IMR-90 (cell line): ENCODE measurements around the gene LILRA2. TPM values are rescaled to one million over a fixed set of nuclear protein-coding genes. Genes with fewer than 3 reads are reported as not detected.
"Not testable (repeated sequence)": the region's sequence is repeated elsewhere in the genome, so short reads cannot be mapped to it uniquely, and the experiment has no call there.

ENCODE experiments used
- ATAC-seq: fragments of 200-7000 bp; cut with Tn5 transposase; 2 replicates; pipeline ENCODE4 v1.9.1; 2020; ENCODE audit warnings: low read depth, mild to moderate bottlenecking, moderate library complexity
- BruUV-seq: library from RNA; stranded (reverse); fragments of 400-500 nt; replicated peaks from 2 replicates; lab custom pipeline; 2021; lab: Mats Ljungman, UMichigan
- CTCF ChIA-PET: fragments of 300-600 bp; formaldehyde crosslinking; extraction: SDS; loops from one replicate; lab custom pipeline; 2021; ENCODE audit warnings: antibody characterized with exemption; lab: Yijun Ruan, JAX
- POLR2A ChIA-PET: fragments of 300-600 bp; sonication (Branson Sonifier 250); formaldehyde crosslinking; loops from one replicate; lab custom pipeline; 2022; ENCODE audit warnings: antibody characterized with exemption; ENCODE audit not compliant: unreplicated experiment; lab: Charles Lee
- DNase-seq: peaks from one replicate; pipeline ENCODE4 v3.0.0; 2013
- H2AFZ ChIP-seq: replicated peaks from 2 replicates; pipeline ENCODE3; 2013; ENCODE audit warnings: low read length, mild to moderate bottlenecking; ENCODE audit not compliant: poor library complexity
- H2AK5ac ChIP-seq: 2 replicates; pipeline ENCODE4 v1.6.1; 2013; ENCODE audit warnings: low read depth, low read length, inconsistent platforms
- H2AK9ac ChIP-seq: replicated peaks from 2 replicates; pipeline ENCODE3; 2013; ENCODE audit warnings: mild to moderate bottlenecking, low read depth, low read length, moderate library complexity; ENCODE audit not compliant: poor library complexity
- H2BK120ac ChIP-seq: 2 replicates; pipeline ENCODE4 v1.6.1; 2013; ENCODE audit warnings: low read depth, low read length, inconsistent platforms
- H2BK15ac ChIP-seq: 3 replicates; pipeline ENCODE4 v1.6.1; 2013; ENCODE audit warnings: low read depth, low read length, inconsistent platforms
- H2BK20ac ChIP-seq: 2 replicates; pipeline ENCODE4 v1.6.1; 2013; ENCODE audit warnings: low read depth, mild to moderate bottlenecking, inconsistent platforms, low read length, moderate library complexity
- H2BK5ac ChIP-seq: 2 replicates; pipeline ENCODE4 v1.6.1; 2013; ENCODE audit warnings: mild to moderate bottlenecking, low read depth, low read length, inconsistent platforms; ENCODE audit not compliant: poor library complexity, severe bottlenecking
- H3K14ac ChIP-seq: replicated peaks from 2 replicates; pipeline ENCODE4 v1.6.1; 2013; ENCODE audit warnings: low read depth, low read length, inconsistent platforms
- H3K18ac ChIP-seq: 2 replicates; pipeline ENCODE4 v1.6.1; 2013; ENCODE audit warnings: low read depth, low read length, control low read depth
- H3K23ac ChIP-seq: 2 replicates; pipeline ENCODE4 v1.6.1; 2013; ENCODE audit warnings: low read depth, low read length, inconsistent platforms
- H3K27ac ChIP-seq: 2 replicates; pipeline ENCODE4 v1.5.1; 2013; ENCODE audit warnings: mild to moderate bottlenecking, control low read depth, low read length; ENCODE audit not compliant: insufficient read depth
- H3K27me3 ChIP-seq: 2 replicates; pipeline ENCODE4 v1.6.1; 2013; ENCODE audit warnings: low read length; ENCODE audit not compliant: control insufficient read depth, insufficient read depth
- H3K36me3 ChIP-seq: 2 replicates; pipeline ENCODE4 v1.6.1; 2013; ENCODE audit warnings: low read length, mixed read lengths; ENCODE audit not compliant: control insufficient read depth, insufficient read depth
- H3K4ac ChIP-seq: 2 replicates; pipeline ENCODE4 v1.6.1; 2013; ENCODE audit warnings: low read depth, low read length, inconsistent platforms
- H3K4me1 ChIP-seq: 2 replicates; pipeline ENCODE4 v1.6.1; 2013; ENCODE audit warnings: low read length, mixed read lengths; ENCODE audit not compliant: control insufficient read depth, insufficient read depth
- H3K4me2 ChIP-seq: 2 replicates; pipeline ENCODE4 v1.6.1; 2013; ENCODE audit warnings: low read depth, mild to moderate bottlenecking, control low read depth, low read length, moderate library complexity
- H3K4me3 ChIP-seq: 2 replicates; pipeline ENCODE4 v1.5.1; 2013; ENCODE audit warnings: low read depth, mild to moderate bottlenecking, control low read depth, low read length, moderate library complexity; ENCODE audit not compliant: insufficient read depth
- H3K56ac ChIP-seq: 2 replicates; pipeline ENCODE4 v1.6.1; 2013; ENCODE audit warnings: low read length, inconsistent platforms; ENCODE audit not compliant: insufficient read depth; ENCODE audit errors: extremely low read depth
- H3K79me1 ChIP-seq, 2 experiments: 2 replicates each; pipeline ENCODE4 v1.6.1; 2013; ENCODE audit warnings: low read length in 2 of 2, inconsistent platforms in 1 of 2, low read depth in 1 of 2
- H3K9ac ChIP-seq: 2 replicates; pipeline ENCODE4 v1.6.1; 2013; ENCODE audit warnings: low read depth, low read length, control low read depth
- H3K9me1 ChIP-seq: 2 replicates; pipeline ENCODE4 v1.6.1; 2013; ENCODE audit warnings: low read length, inconsistent platforms; ENCODE audit not compliant: insufficient read depth
- H3K9me3 ChIP-seq: 2 replicates; pipeline ENCODE4 v1.6.1; 2013; ENCODE audit warnings: low read length; ENCODE audit not compliant: control insufficient read depth, insufficient read depth
- H4K20me1 ChIP-seq: 2 replicates; pipeline ENCODE4 v1.6.1; 2013; ENCODE audit warnings: low read length, inconsistent platforms; ENCODE audit not compliant: insufficient read depth
- H4K5ac ChIP-seq: 2 replicates; pipeline ENCODE4 v1.6.1; 2013; ENCODE audit warnings: mild to moderate bottlenecking, low read depth, low read length, control low read depth
- H4K8ac ChIP-seq, 2 experiments: 2 replicates each; pipeline ENCODE4 v1.6.1; 2013; ENCODE audit warnings: low read depth in 2 of 2, low read length in 2 of 2, control low read depth in 1 of 2, inconsistent platforms in 1 of 2
- H4K91ac ChIP-seq: 2 replicates; pipeline ENCODE4 v1.6.1; 2013; ENCODE audit warnings: low read depth, low read length, inconsistent platforms; ENCODE audit not compliant: insufficient read depth
- WGBS, 2 experiments: methylation state at CpG; one replicate each; pipeline versions ENCODE4 v1.1.5 to v1.1.7; 2013; ENCODE audit warnings: missing lambda C conversion rate in 2 of 2; ENCODE audit not compliant: insufficient read length in 1 of 2; ENCODE audit errors: extremely low coverage in 2 of 2; 5-methylcytosine and 5-hydroxymethylcytosine counted together
- dilution Hi-C: fragments of 300-500 bp; cut with HindIII; formaldehyde crosslinking; loops from one replicate; pipeline ENCODE4 v1.14.3; 2018; ENCODE audit warnings: low sequenced_read_pairs; ENCODE audit not compliant: unreplicated experiment
- in situ Hi-C: fragments of 300-500 bp; cut with MboI; formaldehyde crosslinking; loops from 3 replicates; pipeline ENCODE4 v1.14.3; 2019; ENCODE audit warnings: low sequenced_read_pairs, inconsistent platforms, mixed read lengths
- intact Hi-C: fragments of 100-400 bp; cut with micrococcal nuclease; formaldehyde crosslinking; loops from 2 replicates; pipeline ENCODE4 v1.10.0; 2022
- polyA plus RNA-seq, 3 experiments: library from polyadenylated mRNA; depleted of rRNA; stranded (reverse); fragments of >200 nt; gene quantifications; 2 replicates each; pipeline ENCODE4 v1.2.3, GENCODE V29; 2012; ENCODE audit warnings: low replicate concordance in 1 of 3
- total RNA-seq: library from RNA; depleted of rRNA; stranded (reverse); fragments of >200 nt; gene quantifications from 2 replicates; pipeline ENCODE4 v1.2.3, GENCODE V29; 2012

The LILRA2 gene
- total and polyA plus RNA-seq, 2 of the 4 experiments (the other 2 are of a cell fraction): not detected

GRCh38 chr19:54631489-54632337 lies 58.1 kb downstream of the LILRA2 start:
- BruUV-seq, H3K14ac ChIP-seq, H4K91ac ChIP-seq, H2BK5ac ChIP-seq, H4K20me1 ChIP-seq, H2AK9ac ChIP-seq, H3K23ac ChIP-seq, H2AK5ac ChIP-seq, CTCF ChIA-PET, H3K27ac ChIP-seq, H3K56ac ChIP-seq, ATAC-seq, H2BK15ac ChIP-seq, H3K4me1 ChIP-seq, H4K8ac ChIP-seq, H3K4me3 ChIP-seq, H3K4ac ChIP-seq, H4K5ac ChIP-seq, intact Hi-C loops, H3K79me1 ChIP-seq, H2BK120ac ChIP-seq, H2AFZ ChIP-seq, H3K4me2 ChIP-seq, H3K36me3 ChIP-seq, dilution Hi-C loops, H3K18ac ChIP-seq, H3K9me1 ChIP-seq, POLR2A ChIA-PET, H2BK20ac ChIP-seq, DNase-seq, H3K9ac ChIP-seq, H3K27me3 ChIP-seq: not testable (repeated sequence)
- H3K9me3 ChIP-seq: peaks cover 23% of the 10 kb centered on the region
- in situ Hi-C loops: loop anchor here (5.0 kb wide), 1 partner anchor 349 kb away; the partner anchor contains the start of gene LILRB2
- WGBS, 2 experiments: 45% methylated on average over 4 of the region's 23 CpGs; no CpG with 5 or more reads in 1 of the 2 experiments

DNA sequence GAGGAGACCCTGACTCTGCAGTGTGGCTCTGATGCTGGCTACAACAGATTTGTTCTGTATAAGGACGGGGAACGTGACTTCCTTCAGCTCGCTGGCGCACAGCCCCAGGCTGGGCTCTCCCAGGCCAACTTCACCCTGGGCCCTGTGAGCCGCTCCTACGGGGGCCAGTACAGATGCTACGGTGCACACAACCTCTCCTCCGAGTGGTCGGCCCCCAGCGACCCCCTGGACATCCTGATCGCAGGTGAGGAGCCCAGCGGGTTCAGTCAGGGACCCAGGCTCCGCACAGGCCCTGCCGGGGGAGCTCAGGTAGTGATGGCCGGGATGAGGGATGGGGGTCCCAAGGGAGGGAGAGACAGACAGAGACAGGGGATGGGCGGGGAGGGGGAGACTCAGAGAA lies 58.9 kb downstream of the LILRA2 start:
- in situ Hi-C loops: loop anchor here (5.0 kb wide), 1 partner anchor 350 kb away; the partner anchor contains the start of gene LILRB2
- BruUV-seq, H2BK5ac ChIP-seq, H3K79me1 ChIP-seq, H2BK20ac ChIP-seq, H3K9ac ChIP-seq, H3K9me1 ChIP-seq, H2AK5ac ChIP-seq, H4K20me1 ChIP-seq, H3K14ac ChIP-seq, H2AK9ac ChIP-seq, intact Hi-C loops, H3K4me3 ChIP-seq, H4K91ac ChIP-seq, H3K36me3 ChIP-seq, H3K23ac ChIP-seq, H3K27ac ChIP-seq, H3K4me2 ChIP-seq, CTCF ChIA-PET, H3K4ac ChIP-seq, H2BK120ac ChIP-seq, H3K27me3 ChIP-seq, H2BK15ac ChIP-seq, H3K18ac ChIP-seq, H2AFZ ChIP-seq, POLR2A ChIA-PET, DNase-seq, H4K8ac ChIP-seq, dilution Hi-C loops, H4K5ac ChIP-seq, H3K4me1 ChIP-seq, H3K56ac ChIP-seq, ATAC-seq: not testable (repeated sequence)
- WGBS, 2 experiments: 67% methylated on average over 4 of the region's 16 CpGs; no CpG with 5 or more reads in 1 of the 2 experiments
- H3K9me3 ChIP-seq: peaks cover 22% of the 10 kb centered on the region; the same call in 1 of the 2 replicates
